Stimulated activated CD8-positive, alpha-beta memory T cell treated with anti-CD3 and anti-CD28 coated beads, Interleukin-15, amount 100 ng/mL, for 4 hours (primary cell): ENCODE data around the gene ZNF573.
A peak's percentile ranks its signal among the peaks of the same experiment; 100 is the strongest.
"Not testable (repeated sequence)": the region's sequence is repeated elsewhere in the genome, so short reads cannot be mapped to it uniquely, and the experiment has no call there.

Source experiments
- DNase-seq, 2 donors: peaks; one replicate each; pipeline ENCODE4 v3.0.0-alpha.2; 2020; ENCODE audit warnings: low read depth in 2 of 2

The ZNF573 gene

DNA sequence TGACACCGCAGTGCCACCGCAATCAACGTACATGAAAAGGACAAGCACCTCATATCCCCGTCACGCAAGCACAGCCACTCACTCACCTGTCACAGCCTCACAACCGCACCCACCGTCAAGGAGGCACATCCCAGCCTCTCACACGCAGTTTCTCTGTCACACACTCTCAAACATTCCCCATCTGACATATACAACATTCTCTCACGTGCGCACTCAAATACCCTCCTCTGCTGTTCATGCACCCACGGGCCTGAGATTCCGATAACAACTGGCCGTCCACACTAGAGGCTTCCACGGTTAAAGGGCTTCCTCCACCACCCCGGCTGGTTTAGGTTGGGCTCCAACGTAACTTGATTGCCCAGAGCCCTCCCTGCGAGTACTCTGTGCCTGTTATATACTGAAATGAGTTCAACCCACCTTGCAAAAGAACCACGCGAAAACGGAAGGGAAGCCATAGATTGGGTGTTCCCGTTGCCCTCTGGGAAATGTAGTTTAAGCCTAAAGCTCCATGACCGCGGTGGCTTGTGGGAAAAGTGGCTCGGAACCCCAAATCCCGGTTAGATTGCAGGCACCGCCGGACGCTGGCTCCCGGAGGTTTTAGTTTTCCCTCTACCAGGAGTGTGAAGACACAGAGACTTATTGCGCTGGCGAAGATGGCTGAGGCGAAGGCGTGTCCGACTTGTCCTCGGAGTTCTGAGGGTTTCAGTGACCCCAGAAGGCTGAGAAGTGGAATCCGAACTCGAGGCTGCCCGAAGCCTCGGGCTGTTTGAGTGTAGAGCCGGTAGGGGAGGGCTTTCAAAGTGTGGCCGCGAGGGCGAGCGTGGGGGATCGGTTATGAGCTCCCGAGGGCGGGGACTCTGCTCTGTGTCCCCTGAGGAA lies at the start of gene ZNF573:
Gene ZNF573 (minus strand): TSS at position 460 of the 879 bp plus-strand sequence. CDS start 5,857 bp downstream, outside the sequence.
- peak; percentile 59 to 71 for DNase-seq

- DNase-seq = peak in 1 of 2 donors; percentile 1
Observed at GRCh38 chr19:37817180-37817981, 38.0 kb upstream of the ZNF573 start.

DNA sequence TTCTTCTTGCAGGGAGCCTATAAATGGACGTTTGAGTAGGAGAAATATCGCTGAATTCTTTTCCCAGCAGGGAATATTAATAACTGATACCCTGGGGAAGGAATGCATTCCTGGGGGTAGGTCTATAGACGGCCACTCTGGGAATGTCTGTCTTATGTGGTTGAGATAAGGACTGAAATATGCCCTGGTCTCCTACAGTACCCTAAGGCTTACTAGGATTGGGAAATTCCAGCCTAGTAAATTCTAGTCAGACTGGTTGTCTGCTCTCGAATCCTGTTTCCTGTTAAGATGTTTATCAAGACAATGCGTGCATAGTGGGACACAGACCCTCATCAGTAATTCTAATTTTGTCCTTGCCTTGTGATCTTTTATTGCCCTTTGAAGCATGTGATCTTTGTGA lies 36.2 kb upstream of the ZNF573 start:
- DNase-seq = not testable (repeated sequence)

GRCh38 chr19:37813340-37813739 lies 34.0 kb upstream of the ZNF573 start:
- DNase-seq = no peak

DNA sequence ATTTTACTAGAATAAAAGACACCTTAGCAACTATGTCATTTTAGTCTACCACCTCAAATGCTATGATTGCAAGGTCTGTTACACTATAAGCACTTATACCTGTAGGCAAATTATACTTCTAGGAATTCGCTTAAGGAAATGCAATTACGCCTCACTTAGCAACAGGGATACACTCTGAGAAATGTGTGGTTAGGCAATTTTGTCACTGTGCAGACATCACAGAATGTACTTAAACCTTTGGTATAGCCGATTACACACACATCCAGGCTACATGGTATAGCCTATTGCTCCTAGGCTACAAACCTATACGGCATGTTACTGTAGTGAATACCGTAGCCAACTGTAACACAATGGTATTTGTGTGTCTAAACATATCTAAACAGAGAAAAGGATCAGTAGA lies 30.0 kb upstream of the ZNF573 start:
- no peak for DNase-seq

DNA sequence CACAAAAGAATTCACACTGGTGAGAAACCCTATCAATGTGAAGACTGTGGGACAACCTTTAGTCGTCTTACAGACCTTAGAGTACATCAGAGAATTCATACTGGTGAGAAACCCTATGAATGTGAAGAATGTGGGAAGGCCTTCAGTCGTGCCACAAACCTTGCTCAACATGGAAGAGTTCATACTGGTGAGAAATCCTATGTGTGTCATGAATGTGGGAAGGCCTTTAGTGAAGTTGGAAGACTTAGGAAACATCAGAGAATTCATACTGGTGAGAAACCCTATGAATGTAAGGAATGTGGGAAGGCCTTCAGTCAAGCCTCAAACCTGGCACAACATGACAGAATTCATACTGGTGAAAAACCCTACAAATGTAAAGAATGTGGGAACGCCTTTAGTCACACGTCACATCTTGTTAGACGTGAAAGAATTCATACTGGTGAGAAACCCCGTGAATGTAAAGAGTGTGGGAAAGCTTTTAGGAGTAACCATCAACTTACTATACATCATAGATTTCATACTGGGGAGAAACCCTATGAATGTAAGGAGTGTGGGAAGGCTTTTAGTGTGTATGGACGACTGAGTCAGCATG lies 24.0 kb upstream of the ZNF573 start:
- DNase-seq = no peak

GRCh38 chr19:37790244-37790925 lies 11.0 kb upstream of the ZNF573 start:
- DNase-seq = no peak

GRCh38 chr19:37778613-37779126 lies 716 bp downstream of the ZNF573 start:
- no peak for DNase-seq

DNA sequence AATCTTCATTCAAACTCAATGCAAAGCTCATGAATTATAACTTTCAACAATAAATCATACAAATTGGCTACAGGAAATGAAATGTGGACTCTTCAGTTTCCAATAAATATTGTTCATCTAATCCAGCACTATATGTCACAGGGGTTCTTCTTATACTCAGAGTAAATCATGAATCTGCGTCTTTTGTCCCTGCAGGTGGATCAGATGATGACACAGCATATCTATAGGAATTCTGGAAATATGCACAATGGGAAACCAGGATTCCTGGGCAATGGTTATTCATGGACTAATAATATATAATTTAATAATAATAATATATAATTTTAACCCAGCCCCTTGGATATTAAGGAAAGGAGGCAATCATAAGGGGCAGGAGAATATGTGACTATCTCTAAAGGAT lies 8.4 kb downstream of the ZNF573 start:
- no peak for DNase-seq

- no peak for DNase-seq
Observed at GRCh38 chr19:37763488-37763887, 15.9 kb downstream of the ZNF573 start.

DNA sequence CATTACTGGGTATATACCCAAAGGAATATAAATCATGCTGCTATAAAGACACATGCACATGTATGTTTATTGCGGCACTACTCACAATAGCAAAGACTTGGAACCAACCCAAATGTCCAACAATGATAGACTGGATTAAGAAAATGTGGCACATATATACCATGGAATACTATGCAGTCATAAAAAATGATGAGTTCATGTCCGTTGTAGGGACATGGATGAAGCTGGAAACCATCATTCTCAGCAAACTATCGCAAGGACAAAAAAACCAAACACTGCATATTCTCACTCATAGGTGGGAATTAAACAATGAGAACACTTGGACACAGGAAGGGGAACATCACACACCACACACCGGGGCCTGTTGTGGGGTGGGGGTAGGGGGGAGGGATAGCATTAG lies 21.7 kb downstream of the ZNF573 start:
- DNase-seq = not testable (repeated sequence)

- no peak for DNase-seq
Observed at GRCh38 chr19:37738371-37738770, 41.0 kb downstream of the ZNF573 start.

GRCh38 chr19:37725181-37725580 lies 54.2 kb downstream of the ZNF573 start:
- DNase-seq = no peak

DNA sequence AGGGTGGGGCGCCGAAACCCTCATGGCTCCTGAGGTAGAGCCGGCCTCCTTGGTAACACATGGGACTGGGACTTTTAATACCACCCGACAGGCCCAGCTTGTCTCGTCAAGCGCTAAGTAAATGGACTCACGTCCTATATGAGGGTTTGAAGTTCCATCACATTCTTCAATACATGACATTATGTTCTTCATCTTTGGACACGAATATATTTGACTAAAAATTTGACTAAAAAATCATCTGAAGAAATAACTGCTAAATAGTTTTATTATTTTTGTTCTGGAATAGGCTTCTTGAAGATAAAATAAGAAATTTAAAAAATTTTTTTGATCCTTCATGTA lies 59.5 kb downstream of the ZNF573 start:
- DNase-seq = no peak

DNA sequence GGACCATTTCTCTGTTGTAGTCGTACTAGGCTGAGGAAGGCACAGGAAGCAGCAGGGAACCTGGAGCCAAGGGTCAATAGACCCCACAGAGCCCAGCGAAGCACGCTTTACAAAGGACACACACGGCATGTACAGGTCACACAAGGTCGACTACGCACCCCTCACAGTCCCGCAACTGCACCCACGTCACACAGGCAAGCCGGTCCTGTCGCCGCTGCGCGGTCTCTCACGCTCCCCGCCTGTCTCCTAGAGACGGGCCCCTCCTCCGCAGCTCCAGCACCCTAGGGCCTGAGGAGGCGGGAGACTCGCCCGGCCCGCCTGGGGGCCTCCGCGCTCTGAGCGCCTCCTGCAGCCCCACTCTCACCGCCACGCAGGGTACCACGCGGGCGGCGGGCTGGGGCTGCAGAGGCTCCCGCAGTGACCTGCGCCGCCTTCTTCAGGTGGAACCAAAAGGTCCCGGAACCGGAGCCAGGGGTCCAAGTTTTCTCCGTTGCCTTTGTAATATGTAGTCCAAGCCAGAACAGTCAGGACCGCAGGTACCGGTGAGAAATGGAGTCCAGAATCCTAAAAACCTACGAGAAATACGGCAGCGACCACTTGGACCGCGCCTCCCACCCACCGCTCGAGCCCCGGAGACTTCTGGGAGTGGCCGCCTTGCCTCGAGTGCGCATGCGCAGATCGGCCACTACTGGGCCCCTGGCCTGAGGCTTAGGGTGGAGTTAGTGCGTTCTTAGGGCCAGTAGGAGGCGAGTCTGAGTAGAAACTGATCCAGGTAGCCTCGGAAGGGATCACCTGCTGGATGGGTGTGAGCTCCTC lies 60.1 kb downstream of the ZNF573 start, which contains the start of gene ZNF607:
Gene ZNF607 (minus strand): TSS at position 651 of the 816 bp plus-strand sequence. CDS start 8,143 bp downstream, outside the sequence.
- peak; percentile 70 to 73 for DNase-seq

DNA sequence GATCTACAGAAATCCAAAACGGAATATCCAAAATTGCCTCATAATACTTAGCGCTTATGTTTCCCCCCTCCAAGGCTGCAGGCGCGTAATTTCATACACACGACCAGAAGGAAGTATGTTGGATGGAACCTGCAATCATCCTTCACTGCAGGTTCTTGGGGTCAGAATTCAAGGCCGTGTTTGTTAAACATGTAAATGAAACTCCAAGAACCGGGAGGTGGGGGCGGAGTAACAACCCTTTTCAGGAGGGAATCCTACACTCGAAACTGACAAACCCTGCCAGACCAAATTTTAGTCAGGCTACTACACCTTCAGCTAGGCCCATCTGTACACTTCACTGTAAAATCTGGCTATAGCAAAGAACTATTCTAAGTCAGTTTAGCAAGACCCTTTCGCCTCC lies 61.1 kb downstream of the ZNF573 start:
- no peak for DNase-seq

DNA sequence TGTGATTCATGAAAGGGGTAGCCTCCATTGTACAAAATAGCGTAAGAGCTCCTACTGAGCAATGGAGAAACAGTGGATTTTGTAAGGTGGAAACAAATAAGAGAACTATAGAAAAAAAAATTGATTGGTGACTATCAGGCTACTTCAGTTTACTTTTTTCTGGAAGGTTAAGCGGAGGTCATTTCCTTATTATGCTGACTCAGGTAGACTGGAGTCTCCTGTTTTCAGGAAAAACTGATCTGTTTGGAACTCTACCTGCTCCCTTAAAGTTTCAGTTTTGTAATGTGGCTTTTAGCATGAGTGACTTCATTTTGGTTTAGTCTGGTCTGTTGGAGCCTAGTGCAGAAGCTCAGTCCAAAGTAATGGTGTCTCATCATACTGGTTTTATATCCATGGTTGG lies 63.2 kb downstream of the ZNF573 start:
- no peak for DNase-seq

DNA sequence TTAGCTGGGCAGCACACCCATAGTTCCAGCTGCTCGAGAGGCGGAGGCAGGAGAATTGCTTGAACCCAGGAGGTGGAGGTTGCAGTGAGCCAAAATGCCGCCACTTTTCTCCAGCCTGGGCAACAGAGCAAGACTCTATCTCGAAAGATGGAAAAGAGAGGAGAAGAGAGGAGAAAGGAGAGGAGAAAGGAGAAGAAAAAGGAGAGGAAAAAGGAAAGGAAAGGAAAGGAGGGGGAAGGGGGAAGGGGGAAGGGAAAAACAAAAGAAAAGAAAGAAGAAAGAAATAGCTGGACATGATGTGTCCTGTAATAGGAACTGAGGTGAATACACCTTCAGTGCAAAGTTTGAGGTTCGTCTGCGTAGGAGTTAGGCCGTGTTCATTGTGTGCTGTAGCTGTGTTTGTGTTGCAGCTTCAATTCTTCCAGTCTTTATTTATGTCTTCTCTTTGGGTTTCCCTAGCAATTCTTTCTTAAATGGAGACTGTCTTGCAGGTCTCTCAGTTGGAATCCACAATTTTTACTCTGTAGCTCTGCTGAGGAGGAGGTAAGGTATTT lies 73.3 kb downstream of the ZNF573 start:
- no peak for DNase-seq

DNA sequence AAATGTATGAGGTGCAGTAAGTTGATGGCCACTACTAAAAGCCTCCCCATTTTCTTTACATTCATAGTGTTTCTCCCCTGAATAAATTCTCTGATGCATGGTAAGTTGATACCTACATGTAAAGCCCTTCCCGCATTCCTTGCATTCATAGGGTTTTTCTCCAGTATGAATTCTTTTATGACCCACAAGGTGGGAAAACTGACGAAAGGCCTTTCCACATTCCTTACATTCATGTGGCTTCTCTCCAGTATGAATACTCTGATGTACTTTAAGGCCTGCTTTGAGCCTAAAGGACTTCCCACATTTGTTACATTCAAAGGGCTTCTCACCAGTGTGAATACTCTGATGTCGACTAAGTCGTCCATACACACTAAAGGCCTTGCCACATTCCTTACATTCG lies 80.3 kb downstream of the ZNF573 start:
- no peak for DNase-seq

GRCh38 chr19:37698216-37698615 lies 81.2 kb downstream of the ZNF573 start:
- DNase-seq = no peak
